NCI-H1048 (cell line): ENCODE measurements around the gene C3orf18.

Experiments
- DNase-seq: peaks from one replicate; lab custom pipeline; 2025; lab: John Stamatoyannopoulos, UW

C3orf18 gene

GRCh38 chr3:50603261-50604109 is 35.9 kb upstream of the C3orf18 start:
- no peak for DNase-seq

DNA sequence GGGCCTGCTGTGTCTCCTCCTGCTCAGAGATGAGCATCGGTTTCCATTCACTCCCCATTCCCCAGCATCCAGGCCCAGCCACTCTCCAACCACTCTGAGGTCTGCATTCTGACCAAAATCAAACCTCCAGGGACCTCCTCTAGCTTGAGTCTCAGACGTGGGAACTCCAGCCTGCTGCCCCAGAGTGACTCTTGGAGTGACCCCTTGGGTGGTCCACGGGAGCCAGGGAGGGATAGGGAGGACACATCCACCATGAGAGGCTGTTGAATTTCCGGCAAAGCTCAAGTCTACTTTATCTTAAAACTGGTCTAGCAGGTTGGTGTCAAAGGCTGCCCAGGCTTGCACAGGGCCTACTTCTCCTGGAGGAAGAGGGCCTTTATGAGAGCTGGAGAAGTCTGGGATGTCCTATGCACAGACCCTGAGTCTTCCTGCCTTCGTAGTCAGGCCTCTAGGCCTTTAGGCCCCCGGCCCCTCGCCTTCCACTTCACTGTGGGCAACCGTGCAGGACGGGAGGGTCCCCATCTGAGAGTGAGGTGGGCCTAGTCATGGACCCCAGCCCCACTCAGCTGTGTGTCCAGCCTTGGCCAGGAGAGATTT is 35.1 kb upstream of the C3orf18 start:
- no peak for DNase-seq

- DNase-seq, result no peak
Measured at GRCh38 chr3:50600841-50601591, 33.5 kb upstream of the C3orf18 start.

DNA sequence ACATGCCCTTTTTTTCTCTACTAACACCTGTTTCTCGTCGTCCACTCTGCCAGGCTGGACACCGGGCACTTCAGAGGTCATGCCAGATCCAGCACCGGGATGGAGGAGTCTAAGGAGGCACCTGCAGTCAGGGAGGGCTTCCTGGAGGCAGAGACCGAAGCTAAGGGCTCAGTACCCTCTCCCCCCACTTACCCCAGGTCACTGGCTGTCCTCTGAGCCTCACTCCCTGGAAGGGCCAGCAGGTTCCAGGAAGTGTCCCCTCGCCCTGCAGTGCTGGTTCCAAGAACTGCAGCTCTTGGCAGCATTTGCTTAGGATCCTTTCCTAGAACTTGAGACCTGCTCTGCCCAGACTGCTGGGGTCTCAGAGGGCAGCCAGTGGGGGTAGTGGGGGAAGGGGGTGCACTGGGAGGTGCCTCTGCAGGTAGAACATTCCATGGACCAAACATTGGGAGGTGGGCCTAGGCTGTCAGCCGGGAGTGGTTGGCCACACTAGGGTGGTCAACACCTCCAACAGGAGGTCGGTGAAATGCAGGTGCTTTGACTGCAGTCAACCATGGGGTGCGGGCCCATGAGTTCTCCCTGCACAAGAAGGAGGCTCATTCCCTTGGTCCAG is 32.7 kb upstream of the C3orf18 start:
- no peak for DNase-seq

GRCh38 chr3:50599716-50600118 is 32.2 kb upstream of the C3orf18 start:
- DNase-seq, result no peak

DNA sequence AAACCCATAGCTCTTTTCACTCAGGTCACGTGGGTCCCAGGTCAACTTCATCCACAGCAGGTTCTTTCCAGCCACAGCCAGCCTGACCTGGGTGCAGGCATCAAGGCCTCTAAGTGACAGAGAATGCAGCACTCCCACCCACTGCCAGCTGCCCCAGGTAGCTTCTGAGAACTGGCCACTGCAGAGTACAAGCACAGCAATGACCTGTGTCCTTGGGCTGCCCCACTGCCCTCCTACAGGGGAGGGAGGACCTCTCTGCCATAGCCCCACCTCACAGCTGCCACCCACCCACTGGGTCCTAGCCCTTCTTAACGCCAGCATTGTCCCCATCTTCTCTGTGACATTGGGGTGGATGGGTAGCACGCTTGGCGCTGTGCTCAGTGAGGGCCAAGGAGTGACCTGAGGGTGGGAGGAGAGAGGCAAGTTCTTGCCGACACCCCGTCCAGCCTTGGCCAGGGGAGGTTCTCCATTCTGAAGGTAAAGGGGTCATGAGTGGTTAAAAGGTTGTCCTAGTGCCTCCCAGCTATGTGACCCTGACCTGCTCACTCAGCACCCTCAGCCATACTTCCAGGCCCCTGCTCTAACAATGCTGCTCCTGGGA is 31.7 kb upstream of the C3orf18 start:
- no peak for DNase-seq

GRCh38 chr3:50594253-50594785 is 26.8 kb upstream of the C3orf18 start:
- DNase-seq, result no peak

DNA sequence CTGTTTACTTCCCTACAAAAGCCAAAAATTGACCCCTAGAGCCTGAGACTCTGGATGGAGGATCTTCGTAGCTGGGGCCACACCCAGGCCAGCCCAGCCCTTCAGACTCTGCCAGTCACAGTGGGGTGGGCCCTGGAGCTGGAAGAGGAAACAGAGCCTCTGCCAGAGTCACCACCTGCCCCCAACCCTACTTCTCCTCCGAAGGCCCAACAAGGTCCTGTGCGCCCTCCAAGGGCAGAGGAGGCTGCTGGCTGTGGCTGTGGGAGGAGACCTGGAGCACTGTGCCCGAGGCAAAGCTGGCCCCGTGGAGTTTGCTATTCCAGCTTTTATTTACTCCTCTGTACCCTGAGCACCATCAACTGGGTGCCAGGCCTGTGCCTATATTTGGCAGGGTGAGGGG is 25.0 kb upstream of the C3orf18 start:
- no peak for DNase-seq

GRCh38 chr3:50591196-50591741 is 23.7 kb upstream of the C3orf18 start:
- no peak for DNase-seq

GRCh38 chr3:50588759-50589433 is 21.3 kb upstream of the C3orf18 start:
- no peak for DNase-seq

DNA sequence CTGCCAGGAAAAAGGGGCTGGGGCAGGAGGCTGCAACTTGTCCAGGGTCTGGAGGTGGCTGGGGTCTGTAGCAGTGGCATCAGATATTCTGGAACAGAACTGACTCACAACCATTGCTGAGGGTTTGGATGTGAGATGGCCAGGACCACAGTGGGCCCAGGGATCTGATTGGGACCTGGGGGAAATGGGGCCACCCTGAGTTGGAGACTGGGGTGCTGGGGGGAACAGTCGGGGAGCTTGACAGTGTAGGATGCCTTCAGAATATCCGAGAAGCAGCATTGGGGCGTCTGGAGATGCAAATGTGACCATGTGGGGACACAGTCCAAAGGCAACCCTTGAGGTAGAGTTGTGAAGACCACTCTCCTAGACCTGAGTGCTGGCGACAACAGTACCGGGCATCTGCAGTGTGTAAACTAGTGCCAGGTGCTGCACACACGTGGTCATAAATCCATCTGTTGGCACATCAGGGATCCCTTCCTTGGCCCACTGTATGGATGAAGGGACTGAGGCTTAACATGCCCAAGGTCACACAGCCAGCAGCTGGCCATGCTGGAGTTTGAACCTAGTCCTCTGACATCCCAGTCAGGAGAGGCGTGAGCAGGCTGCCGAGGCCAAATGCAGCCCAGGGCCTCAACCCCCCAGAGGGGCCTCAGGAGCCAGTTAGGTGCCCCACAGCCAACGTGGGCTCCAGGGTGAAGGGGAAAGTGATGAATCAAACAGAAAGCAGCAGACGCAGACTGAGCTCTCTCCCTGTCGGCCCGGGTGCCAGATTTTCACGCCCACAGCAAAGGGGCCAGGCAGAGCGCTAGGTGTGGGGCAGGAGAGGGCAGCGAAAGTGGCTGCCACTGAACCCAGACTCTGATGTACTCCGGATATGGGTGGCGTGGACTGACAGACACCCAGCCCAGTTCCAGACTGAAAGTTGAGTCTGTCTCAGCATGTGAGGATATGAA is 20.5 kb upstream of the C3orf18 start:
- DNase-seq, result no peak

- no peak for DNase-seq
Measured at GRCh38 chr3:50587373-50587772, 19.8 kb upstream of the C3orf18 start.

- DNase-seq, result no peak
Measured at GRCh38 chr3:50586763-50587070, 19.2 kb upstream of the C3orf18 start.

- no peak for DNase-seq
Measured at GRCh38 chr3:50585919-50586762, 18.6 kb upstream of the C3orf18 start.

DNA sequence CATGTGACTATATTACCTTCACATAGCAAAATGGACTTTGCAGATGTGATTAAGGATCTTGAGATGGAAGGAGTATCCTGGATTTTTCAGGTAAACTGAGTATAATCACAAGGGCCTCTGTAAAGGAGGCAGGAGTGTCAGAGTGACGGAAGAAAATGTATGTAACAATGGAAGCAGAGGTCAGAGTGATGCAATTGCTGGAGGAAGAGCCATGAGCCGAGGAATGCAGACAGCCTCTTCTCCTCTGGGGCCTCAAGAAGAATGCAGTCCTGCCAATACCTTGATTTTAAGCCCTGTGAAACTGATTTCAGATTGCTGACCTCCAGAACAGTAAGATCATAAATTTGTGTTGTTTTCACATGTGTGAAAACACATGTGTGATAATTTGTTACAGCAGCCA is 16.8 kb upstream of the C3orf18 start:
- no peak for DNase-seq

DNA sequence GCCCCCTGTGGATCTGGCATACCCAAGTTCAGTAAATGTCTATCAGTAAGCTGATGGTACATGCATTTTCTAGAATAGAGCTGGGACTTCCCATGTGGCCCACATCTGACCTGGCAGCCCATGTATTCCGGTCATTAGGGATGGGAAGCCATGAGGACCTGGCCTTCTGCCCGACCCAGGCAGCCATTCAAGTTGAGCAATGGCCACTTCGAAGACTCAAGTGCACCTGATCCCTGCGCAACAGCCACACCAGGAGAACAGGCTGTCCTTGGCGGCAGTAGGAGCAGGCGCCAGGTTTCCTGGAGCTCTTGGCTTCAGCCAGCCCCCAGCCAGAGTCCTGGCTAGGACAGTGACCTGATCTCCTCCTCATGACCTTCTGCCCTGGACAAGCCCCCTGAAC is 16.4 kb upstream of the C3orf18 start:
- no peak for DNase-seq

DNA sequence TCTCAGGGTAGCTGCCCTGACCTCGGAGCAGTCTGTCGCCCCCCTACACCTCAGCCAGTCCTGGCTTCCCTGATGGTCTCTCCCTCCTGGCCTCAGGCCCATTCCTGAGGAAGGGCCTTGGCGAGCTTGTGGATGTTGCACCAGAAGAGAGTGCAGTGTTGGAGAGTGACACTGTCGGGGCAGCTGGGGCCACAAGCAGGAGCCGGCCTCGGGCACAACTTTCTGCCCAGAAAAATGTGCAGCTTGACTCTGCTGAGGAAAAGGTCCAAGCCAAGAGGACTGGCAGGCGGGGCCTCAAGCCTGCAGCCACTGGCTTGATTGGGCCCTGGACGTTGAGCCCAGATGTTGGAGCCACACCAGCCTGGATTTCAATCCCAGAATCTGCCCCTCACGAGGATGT is 14.5 kb upstream of the C3orf18 start:
- DNase-seq, result no peak

- DNase-seq, result no peak
Measured at GRCh38 chr3:50581459-50581842, 13.9 kb upstream of the C3orf18 start.
